NCI-H69 (cell line): ENCODE results near the gene CBFA2T3.
"Not testable (repeated sequence)": the region's sequence is repeated elsewhere in the genome, so short reads cannot be mapped to it uniquely, and the experiment has no call there.

ENCODE experiments used
- DNase-seq: peaks from one replicate; lab custom pipeline; 2025; lab: John Stamatoyannopoulos, UW

The CBFA2T3 gene

DNA sequence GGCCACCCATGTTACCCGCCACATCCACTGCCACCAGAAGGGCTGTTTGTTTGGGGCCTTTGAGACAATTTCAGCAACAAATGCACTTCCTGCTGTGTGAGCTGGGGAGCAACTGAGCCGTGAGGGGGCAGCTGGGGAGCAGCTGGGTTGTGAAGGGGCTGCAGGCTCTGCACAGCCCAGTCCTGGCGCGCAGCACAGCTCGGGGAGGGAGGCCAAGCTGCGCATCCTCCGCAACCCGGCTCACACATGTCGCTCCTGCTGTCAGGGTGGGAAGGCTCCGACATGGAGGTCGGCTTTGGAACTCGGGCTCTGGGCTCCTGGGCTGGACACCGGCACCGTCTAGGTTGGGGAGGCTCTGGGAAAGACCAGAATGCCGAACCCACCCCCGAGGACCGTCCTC, 53.6 kb downstream of the CBFA2T3 start:
- DNase-seq = peak; percentile 4

DNA sequence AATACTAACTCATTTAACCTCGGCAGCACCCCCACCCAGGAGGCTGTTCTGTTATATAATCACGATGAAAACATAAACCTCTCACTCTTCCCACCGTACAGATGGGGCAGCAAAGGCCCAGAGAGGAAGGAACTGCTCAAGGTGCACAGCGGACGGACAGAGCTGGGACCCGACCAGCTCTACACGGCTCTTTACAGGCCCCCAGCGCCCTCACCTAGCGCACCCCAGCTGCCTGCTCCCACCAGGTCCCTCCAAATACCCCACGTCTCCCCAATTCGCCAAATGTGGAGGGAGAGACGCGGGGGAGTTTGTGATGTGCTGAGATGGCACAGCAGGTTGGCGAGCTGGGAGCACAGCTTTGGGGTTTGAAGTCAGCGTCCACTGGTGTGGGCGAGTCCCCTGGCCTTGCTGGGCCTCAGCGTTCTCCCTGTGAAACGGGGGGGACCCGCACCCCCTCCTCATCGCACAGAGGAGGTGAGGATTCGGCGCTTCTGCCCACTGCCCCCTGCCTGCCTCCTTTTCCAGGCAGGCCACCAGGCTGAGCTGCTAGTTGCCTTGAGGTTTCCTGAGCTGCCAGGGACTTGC, 54.1 kb downstream of the CBFA2T3 start:
- DNase-seq = no peak

DNA sequence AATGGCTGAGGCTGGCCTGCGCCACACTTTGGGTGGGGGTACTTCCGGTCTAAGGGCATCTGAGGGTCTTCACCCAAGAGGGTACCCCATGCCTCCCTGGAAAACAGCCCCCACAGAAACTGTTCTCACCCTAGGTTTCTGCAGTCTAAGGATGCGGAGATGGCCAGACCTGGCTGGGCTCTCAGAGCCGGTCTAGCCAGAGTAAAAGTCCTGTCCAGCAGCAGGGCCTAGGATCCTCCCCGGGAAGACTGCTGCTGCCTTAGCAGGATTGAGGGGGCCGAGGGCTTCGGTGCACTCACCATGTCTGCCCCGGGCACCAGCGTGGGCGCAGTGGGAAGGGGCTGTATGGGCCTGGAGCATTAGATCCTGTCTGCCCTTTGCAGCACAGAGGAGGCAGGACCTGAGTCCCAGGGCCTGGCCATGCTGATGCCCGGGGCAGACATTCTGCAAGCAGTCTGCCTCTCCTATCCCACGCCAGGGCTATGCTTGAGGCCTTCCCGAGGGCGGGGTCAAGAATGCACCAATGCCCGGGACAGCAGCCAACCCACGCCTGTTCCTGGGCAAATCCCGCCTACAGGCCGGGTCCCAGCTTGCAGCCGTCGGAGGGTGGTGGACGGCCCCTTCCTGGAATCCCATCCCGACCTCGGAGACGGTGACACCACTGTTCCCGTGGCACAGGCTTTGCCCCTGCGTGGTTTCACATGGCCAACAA, 54.7 kb downstream of the CBFA2T3 start:
- no peak for DNase-seq

DNA sequence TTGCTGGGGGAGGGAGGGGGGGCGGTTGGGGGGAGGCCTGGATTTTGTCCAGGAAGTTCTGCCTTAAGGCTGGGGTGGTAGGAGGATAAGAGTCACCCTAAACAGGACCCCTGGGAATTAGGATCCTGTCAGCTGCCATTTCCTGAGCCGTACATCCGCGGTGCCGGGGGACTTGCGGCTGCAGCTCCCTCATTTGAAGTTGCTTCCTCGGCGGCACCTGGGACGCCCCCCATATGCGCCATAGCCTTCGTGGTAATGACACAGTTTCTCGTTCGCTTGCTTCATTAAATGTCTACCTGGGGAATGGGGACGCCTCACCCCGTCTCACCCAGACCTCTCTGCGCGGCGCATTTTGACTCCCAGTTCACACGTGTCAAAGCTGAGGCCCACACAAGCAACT, 55.4 kb downstream of the CBFA2T3 start:
- DNase-seq = peak; percentile 64

DNA sequence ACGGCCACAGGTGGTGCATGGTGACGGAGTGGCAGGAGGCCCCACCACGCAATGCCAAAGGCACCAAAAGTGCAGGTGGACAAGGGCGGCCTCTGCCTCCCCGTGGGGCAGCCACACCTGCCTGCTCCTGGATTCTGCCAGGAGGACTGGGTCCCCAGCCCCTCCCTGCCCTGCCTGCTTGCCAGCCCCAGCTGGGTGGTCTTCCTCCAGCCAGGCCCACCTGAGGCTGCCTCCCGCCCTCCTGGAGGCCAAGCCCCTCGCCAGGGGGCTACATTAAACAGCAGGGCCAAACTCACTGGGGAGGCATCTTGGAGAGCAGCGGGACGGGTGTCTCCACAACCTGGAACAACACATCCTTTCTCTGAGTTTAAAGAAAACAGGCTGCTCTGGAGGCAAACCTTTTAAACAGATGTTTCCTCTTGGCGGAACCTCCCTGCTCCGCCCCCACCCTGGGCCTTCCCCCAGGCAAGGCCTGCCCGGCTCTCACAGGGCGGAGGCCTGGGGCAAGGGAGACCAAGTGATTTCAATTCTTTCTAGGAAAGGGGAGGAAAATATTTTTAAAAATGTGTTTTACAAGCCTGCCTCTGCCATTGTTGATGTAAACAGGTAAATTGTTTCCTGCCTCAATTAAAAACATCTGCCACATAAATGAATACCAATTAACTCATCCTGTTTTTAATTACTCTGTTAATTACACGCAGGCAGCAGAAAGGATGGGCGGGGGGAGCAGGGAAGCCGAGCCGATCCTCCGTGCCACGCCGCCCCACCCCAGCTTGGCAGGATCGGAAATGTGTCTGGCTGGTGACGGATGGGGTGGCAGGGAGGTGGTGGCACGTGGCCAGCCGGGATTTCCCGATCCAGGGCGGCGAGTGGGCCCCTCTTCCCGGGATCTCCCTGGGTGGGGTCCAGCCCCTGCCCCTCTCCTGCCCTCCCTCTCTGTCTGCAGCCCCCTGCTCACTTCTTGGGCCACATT, 56.1 kb downstream of the CBFA2T3 start:
- DNase-seq = peak; percentile 87

DNA sequence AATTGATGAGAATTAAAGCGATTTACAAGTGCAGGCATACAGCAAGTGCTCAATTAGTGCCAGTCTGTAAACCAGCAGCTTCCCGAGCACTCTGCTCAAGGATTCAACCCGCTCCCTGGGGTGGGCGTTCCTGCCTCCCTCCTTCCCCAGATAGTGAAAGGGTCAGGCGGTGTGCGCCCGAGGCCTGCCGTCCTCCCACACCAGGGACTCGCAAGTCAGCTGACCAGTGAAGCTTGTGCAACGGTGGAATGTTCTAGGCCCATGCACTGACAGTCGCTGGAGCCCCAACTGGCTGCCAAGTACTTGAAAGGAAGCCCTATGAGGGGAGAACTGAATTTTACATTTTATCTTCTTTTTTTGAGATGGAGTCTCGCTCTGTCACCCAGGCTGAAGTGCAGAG, 57.1 kb downstream of the CBFA2T3 start:
- no peak for DNase-seq

DNA sequence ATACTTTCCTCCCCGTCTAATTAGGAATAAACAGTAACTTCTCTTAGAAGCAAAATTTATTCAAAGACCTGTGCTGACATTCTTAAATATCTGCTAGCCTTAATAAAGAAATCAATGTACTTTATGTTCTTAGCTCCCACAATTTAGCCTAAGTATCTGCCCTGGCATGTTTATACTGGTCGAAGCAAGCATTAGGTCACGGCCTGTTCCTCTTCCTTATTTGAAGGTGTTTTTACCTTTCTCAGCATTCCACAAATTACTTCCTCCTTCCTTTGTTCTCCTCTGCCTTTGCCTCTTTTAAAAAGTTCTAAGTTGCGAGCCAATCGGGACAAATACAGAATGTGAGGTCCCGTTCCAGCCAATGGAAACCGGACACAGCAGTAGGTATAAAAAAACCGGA, 58.1 kb downstream of the CBFA2T3 start:
- not testable (repeated sequence) for DNase-seq

DNA sequence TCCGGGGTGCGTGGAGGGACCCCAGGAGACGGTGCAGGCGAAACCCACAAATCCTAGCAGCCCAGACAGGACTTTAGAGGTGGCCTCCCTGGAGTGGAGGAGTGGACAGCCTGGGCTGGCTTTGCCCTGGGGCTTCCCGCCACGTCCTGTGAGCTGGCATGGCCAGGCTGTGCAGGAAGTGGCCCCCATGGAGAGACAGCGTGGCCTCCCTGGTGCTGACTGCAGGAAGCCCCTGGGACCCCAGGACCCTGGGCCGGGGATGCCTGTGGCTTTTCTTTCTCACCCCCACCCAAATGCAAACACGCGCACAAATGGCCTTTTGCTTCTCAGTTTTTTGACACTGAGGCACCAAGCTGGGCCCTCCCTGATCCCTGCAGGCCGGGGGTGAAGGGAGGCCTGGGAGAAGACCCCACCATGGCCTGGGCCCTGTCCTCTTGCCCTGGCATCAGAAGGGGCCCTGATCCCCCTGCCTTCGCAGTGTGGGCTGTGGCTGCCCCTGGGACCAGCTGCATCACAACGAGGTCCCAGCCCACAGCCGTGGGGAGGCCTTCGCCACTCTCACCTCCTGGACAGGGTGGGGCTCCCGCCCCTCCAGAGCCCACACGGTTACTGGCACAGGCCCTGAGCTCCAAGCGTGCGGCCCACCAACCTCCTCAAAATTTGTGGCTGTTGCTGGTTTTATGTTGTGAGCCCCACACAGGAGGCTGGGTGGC, 58.9 kb downstream of the CBFA2T3 start:
- DNase-seq = no peak

DNA sequence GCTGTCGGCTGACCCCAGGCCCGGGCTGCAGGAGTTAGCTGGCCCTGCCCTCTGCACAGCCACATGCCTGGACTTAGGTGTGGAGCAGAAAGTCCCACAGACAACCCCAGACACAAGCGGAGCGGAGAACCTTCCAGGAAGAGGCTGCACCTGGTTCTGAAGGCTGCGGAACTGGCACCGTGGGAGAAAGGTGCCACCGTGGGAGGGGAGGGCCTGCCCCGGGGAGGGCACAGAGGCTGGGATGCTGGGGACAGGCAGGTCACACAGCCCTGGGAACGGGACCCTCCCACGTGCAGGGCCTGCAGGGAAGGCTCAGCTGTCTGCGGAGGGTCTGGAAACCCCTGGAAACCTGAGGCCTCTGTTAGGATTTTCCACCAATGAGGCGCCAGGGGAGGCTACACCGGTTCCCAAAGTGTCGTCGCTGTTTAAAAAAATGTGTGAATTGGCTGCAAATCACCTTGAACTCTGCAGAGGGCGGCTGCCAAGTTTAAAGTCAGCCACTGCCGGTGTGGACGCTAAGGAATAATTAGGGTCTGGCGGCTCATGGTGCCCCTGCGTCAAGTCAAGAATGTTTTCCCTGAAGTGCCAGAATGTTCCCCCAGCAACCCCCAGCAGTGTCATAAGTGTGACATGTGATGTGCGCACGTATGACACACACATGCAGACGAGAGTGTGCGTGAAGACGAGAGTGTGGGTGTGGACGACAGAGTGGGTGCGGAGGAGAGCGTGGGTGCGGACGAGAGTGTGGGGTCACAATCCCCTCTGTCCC, 59.7 kb downstream of the CBFA2T3 start:
- no peak for DNase-seq

DNA sequence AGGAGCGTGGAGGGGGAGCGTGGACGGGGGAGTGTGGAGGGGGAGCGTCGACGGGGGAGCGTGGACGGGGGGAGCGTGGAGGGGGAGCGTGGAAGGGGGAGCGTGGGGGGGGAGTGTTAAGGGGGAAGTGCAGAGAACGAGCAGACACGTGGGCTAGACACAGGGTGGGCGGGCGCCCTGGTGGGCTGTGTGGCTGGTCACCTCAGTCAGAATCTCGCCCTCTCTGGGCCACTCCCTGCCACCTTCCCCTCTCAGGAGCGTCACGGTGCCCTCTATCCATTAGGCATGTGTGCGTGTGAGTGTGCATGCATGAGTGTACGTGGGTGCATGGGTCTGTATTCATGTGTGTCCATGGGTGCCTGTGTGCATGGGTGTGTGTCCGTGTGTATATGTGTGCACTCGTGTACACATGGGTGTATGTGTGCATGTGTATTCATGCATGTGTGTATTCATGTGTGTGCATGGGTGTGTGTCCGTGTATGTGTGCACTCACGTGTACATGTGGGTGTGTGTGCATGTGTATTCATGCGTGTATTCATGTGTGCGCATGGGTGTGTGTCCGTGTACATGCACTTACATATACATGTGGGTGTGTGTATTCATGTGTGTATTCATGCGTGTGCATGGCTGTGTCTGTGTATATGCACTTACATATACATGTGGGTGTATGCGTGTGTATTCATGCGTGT, 61.2 kb downstream of the CBFA2T3 start:
- DNase-seq = no peak

DNA sequence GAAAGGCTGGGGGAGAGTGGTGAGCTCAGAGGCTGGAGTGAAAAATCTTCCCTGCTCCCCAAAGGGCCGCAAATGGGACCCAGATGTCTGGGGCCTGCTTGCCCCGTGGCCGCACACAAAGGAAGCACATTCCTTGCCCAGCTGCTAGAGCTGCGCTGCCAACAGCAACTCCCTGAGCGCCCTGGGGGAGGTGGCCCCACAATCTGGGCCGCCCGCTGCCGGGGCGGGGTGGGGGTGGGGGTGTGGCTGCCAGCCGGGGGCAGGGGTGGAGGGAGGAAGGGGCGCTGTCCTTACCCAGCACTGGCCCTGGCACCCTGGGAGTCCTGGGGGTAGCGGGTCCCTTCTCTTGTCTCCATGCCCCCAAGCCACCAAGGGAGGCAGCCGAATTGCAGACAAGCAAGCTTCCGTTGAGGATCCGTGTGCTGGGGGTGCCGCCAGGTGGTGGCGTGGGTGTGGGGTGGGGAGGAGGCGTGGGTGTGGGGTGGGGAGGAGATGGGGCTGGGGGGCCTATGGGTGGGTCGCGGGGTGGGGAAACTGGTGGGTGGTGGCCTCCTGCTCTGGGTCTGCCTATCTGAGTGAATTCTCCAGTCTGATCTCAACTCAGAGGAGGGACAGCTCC, 62.1 kb downstream of the CBFA2T3 start:
- peak; percentile 38 for DNase-seq

DNA sequence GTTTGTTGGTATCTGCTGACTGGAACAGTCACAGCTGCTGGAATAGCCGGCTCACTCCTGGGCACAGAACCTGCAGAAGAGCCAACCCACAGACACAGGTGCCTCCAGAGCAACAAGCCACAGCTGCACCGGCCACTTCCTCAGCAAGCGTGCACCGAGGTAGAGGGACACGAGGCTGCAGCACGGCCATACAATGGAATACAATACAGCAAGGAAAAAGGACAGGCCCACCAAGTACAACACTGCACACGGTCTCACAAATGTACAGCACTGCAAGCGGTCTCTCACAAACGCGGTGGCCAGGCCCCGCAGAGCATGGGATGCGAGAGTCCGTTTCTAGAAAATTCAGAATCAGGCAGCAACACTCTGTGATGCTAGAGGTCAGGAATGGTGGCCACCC, 63.1 kb downstream of the CBFA2T3 start:
- no peak for DNase-seq

DNA sequence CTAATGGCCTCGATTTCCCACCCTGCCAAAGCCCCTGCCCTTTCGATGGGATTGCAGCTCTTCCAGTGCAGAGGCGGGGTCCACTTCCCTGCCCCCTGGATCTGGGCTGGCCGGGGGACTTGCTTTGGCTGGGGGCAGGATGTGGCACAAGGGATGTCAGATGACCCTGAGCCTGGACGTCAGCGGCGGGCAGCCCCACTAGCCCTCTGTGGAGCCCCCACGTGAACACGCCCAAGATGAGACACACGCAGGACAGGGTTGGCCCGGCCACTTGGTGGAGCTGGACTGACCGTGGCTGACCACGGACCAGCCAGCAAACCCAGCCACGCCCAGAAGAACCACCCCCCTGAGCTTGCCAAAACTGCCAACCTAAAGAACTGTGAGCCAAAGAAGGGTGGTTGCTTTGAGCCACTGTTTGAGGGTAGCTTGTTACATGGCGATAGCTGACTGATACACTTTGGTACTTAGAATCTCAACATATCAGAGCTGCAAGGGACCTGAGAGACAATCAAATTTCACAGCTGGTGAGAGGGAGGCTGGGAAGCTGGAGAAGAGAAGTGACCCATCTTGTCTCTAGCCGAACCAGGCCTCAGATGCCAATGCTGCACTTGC, 63.9 kb downstream of the CBFA2T3 start:
- DNase-seq = no peak

DNA sequence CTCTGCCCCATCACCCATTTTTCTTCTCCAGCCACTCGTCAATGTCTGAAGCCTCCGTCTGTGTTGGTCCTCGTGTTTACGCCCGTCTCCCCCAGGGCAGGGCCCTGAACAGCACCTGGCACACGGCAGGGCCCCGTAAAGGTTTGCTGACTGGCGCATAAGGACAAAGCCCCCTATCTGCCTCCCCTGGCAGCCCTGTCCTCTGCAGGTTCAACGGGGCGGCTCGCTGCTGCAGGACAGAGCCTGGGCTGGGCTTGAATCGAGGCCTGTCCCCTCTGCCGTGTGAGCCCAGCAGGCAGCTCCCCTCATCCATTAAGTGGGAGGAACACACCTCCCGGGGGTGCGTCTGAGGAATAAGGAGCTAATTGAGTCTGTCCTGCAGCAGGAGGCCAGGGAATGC, 64.5 kb downstream of the CBFA2T3 start:
- no peak for DNase-seq

DNA sequence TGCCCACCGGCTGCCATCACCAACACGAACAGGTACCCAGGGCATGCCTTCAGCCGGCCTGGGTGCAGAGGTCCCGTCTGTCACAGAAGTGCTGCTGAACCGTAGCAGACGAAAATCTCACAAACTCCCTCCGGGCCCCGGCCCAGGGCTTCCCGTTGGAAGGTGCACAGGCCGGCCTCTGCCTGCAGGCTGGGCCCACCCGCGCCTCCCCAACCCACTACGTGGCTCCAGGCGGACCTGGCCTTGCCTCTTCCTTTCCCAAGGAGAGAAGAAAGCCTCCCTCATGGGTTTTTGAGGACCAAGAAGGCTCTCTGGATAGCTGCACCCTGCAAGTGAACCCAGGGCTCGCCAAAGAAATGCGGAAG, 65.1 kb downstream of the CBFA2T3 start:
- DNase-seq = no peak

DNA sequence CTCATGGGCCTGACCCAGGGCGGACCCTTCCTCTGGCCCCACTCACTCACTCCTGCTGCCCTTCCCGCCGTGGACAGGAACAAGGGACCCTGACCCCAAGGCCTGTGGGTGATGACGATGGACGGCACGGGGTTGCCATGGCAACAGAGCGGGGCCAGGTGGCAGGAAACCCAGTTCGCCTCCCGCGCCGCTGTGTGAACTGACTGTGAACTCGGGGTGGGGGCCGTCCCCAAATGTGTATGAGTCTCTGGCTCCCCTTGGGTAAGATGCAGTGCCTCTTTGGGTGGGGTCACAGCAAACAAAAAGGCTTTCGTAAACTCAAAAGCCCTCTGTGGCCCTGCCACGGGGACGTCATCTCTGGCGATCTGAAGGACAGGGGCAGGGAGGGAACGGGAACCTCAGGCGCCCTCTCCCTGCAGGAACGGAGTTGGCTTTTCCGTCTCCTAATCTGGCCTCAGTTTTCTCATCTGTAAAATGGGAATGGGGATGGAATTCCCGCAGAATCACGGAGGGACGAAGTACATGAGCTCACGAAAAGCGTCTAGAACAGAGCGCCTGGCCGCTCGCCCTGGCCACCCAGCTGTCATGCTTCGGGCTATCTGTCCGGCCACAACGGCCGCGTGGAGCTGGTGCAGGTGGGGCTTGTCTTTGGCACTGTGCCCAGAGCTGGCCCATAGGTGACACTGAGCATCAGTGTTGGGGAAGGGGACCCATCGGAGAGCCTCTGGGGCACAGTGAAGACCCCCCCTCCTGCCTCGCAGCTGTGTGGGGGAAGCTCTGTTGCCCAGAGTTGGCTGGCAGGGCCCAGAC, 65.7 kb downstream of the CBFA2T3 start:
- DNase-seq = peak; percentile 40

DNA sequence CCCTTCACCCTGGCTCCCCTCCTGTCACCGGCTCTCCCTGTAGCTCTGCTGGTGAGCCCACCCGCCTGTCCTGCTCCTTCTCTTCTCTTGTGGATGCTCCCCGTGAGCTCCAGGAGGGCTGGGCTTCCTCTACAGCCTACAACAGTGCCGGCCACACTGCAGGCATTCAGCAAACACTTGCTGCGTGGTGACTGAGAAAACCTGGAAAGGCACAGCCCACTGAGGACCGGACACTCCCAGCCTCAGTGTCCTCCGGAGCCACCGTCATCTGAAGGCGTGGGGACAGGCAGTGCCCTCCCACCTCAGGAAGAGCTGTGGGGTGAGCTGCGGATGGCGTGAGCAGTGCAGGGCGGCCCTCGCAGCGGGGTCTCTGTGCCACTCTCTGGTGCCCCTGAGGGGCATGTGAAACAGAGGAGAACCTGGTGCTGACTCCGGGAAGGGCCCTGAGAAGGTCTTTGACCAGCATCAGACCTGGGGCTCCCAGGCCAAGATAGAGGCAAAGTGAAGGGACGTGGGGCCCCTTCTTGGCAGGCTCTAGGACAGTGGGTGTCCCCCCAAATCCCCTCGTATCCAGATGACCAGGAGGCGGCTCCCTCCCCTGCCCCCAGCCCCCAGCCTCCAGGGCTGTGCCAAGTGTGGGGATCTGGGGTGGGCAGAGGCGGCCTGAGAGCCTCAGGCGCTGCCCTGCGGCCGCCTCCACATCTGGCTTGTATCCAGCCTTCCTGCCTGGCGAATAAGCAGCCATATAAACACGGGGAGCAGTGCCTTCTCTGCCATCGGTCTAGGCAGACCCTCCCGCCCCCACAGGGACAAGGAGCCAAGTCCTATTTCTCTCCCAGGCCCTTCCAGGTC, 66.5 kb downstream of the CBFA2T3 start:
- peak; percentile 40 for DNase-seq
